HEK293 (cell line): ENCODE data around the gene GPX4.
A peak's percentile ranks its signal among the peaks of the same experiment; 100 is the strongest.

ENCODE experiments used
- AEBP2 ChIP-seq: fragments of 450-650 bp; formaldehyde crosslinking; IDR thresholded peaks from 2 replicates; pipeline ENCODE4 v1.5.1; 2016; ENCODE audit warnings: missing biosample characterization, missing genetic modification characterization, borderline replicate concordance
- HOXD13 ChIP-seq: sonication (generic); formaldehyde crosslinking; IDR thresholded peaks from 2 replicates; pipeline ENCODE4 v1.8.0; 2022; ENCODE audit warnings: missing genetic modification reagents, borderline replicate concordance
- IKZF3 ChIP-seq: fragments of 450-650 bp; IDR thresholded peaks from 2 replicates; pipeline ENCODE4 v1.5.0; 2018; ENCODE audit warnings: missing biosample characterization, mild to moderate bottlenecking, missing genetic modification characterization, moderate library complexity
- PRDM6 ChIP-seq: fragments of 450-650 bp; formaldehyde crosslinking; IDR thresholded peaks from 2 replicates; pipeline ENCODE4 v1.5.1; 2017; ENCODE audit warnings: missing biosample characterization, missing genetic modification characterization
- SALL2 ChIP-seq: fragments of 450-650 bp; formaldehyde crosslinking; IDR thresholded peaks from 2 replicates; pipeline ENCODE4 v1.5.0; 2017; ENCODE audit warnings: missing biosample characterization, mild to moderate bottlenecking, missing genetic modification characterization, borderline replicate concordance
- SETDB1 ChIP-seq: IDR thresholded peaks from one replicate; pipeline ENCODE4 v1.6.1; 2017; ENCODE audit warnings: mild to moderate bottlenecking, low read length, moderate library complexity, mixed read lengths; ENCODE audit not compliant: insufficient read length
- YY1 ChIP-seq: fragments of 450-650 bp; formaldehyde crosslinking; IDR thresholded peaks from 2 replicates; pipeline ENCODE4 v1.5.1; 2018; ENCODE audit warnings: missing biosample characterization, missing genetic modification characterization
- ZNF112 ChIP-seq: fragments of 450-650 bp; formaldehyde crosslinking; IDR thresholded peaks from 2 replicates; pipeline ENCODE4 v1.5.0; 2017; ENCODE audit warnings: missing biosample characterization, missing genetic modification characterization
- ZNF121 ChIP-seq: fragments of 450-650 bp; formaldehyde crosslinking; IDR thresholded peaks from 2 replicates; pipeline ENCODE4 v1.5.1; 2016; ENCODE audit warnings: missing biosample characterization, missing genetic modification characterization
- ZNF146 ChIP-seq: fragments of 450-650 bp; formaldehyde crosslinking; IDR thresholded peaks from 2 replicates; pipeline ENCODE4 v1.5.1; 2016; ENCODE audit warnings: missing biosample characterization, missing genetic modification characterization
- ZNF169 ChIP-seq: fragments of 450-650 bp; formaldehyde crosslinking; IDR thresholded peaks from 2 replicates; pipeline ENCODE4 v1.5.1; 2016; ENCODE audit warnings: missing biosample characterization, missing genetic modification characterization
- ZNF184 ChIP-seq: fragments of 450-650 bp; IDR thresholded peaks from 2 replicates; pipeline ENCODE4 v1.5.1; 2018; ENCODE audit warnings: missing biosample characterization, mild to moderate bottlenecking, missing genetic modification characterization
- ZNF2 ChIP-seq: fragments of 450-650 bp; formaldehyde crosslinking; IDR thresholded peaks from 2 replicates; pipeline ENCODE4 v1.5.1; 2016; ENCODE audit warnings: missing biosample characterization, missing genetic modification characterization
- ZNF221 ChIP-seq: fragments of 450-650 bp; formaldehyde crosslinking; IDR thresholded peaks from 2 replicates; pipeline ENCODE4 v1.5.1; 2017; ENCODE audit warnings: missing biosample characterization, missing genetic modification characterization, borderline replicate concordance
- ZNF311 ChIP-seq: fragments of 450-650 bp; formaldehyde crosslinking; IDR thresholded peaks from 2 replicates; pipeline ENCODE4 v1.5.1; 2017; ENCODE audit warnings: missing biosample characterization, missing genetic modification characterization, borderline replicate concordance
- ZNF416 ChIP-seq: fragments of 450-650 bp; formaldehyde crosslinking; IDR thresholded peaks from 2 replicates; pipeline ENCODE4 v1.5.1; 2016; ENCODE audit warnings: missing biosample characterization, missing genetic modification characterization
- ZNF501 ChIP-seq: fragments of 450-650 bp; formaldehyde crosslinking; IDR thresholded peaks from 2 replicates; pipeline ENCODE4 v1.5.1; 2016; ENCODE audit warnings: missing biosample characterization, missing genetic modification characterization
- ZNF549 ChIP-seq: fragments of 450-650 bp; IDR thresholded peaks from 2 replicates; pipeline ENCODE4 v1.5.1; 2018; ENCODE audit warnings: missing biosample characterization, missing genetic modification characterization, mild to moderate bottlenecking, inconsistent platforms, moderate library complexity
- ZNF585B ChIP-seq: fragments of 450-650 bp; formaldehyde crosslinking; IDR thresholded peaks from 2 replicates; pipeline ENCODE4 v1.5.1; 2016; ENCODE audit warnings: missing biosample characterization, missing genetic modification characterization
- ZNF624 ChIP-seq: fragments of 450-650 bp; formaldehyde crosslinking; IDR thresholded peaks from 2 replicates; pipeline ENCODE4 v1.5.1; 2017; ENCODE audit warnings: missing biosample characterization, missing genetic modification characterization
- ZNF629 ChIP-seq: fragments of 450-650 bp; formaldehyde crosslinking; IDR thresholded peaks from 2 replicates; pipeline ENCODE4 v1.5.1; 2017; ENCODE audit warnings: missing biosample characterization, missing genetic modification characterization
- ZNF664 ChIP-seq: fragments of 450-650 bp; formaldehyde crosslinking; IDR thresholded peaks from 2 replicates; pipeline ENCODE4 v1.5.1; 2016; ENCODE audit warnings: missing biosample characterization, missing genetic modification characterization
- ZNF692 ChIP-seq: fragments of 450-650 bp; formaldehyde crosslinking; IDR thresholded peaks from 2 replicates; pipeline ENCODE4 v1.5.1; 2016; ENCODE audit warnings: missing biosample characterization, missing genetic modification characterization
- ZNF747 ChIP-seq: fragments of 450-650 bp; formaldehyde crosslinking; IDR thresholded peaks from 2 replicates; pipeline ENCODE4 v1.5.1; 2016; ENCODE audit warnings: missing biosample characterization, missing genetic modification characterization
- ZNF776 ChIP-seq: fragments of 450-650 bp; formaldehyde crosslinking; IDR thresholded peaks from 2 replicates; pipeline ENCODE4 v1.5.0; 2017; ENCODE audit warnings: missing biosample characterization, missing genetic modification characterization, borderline replicate concordance
- ZSCAN23 ChIP-seq: fragments of 450-650 bp; formaldehyde crosslinking; IDR thresholded peaks from 2 replicates; pipeline ENCODE4 v1.5.1; 2016; ENCODE audit warnings: missing biosample characterization, missing genetic modification characterization
- TF ChIP-seq, protein P1 (sequence below): fragments of 450-650 bp; formaldehyde crosslinking; IDR thresholded peaks from 2 replicates; pipeline ENCODE4 v1.5.0; 2017; ENCODE audit warnings: missing biosample characterization, missing genetic modification characterization, borderline replicate concordance
- TF ChIP-seq, protein P2 (sequence below): fragments of 450-650 bp; formaldehyde crosslinking; optimal IDR thresholded peaks from 2 replicates; pipeline ENCODE3; 2016; ENCODE audit warnings: missing biosample characterization, mild to moderate bottlenecking, missing genetic modification characterization
- TF ChIP-seq, protein P3 (sequence below): fragments of 450-650 bp; formaldehyde crosslinking; IDR thresholded peaks from 2 replicates; pipeline ENCODE4; 2016; ENCODE audit warnings: missing biosample characterization, missing genetic modification characterization

GPX4 gene

DNA sequence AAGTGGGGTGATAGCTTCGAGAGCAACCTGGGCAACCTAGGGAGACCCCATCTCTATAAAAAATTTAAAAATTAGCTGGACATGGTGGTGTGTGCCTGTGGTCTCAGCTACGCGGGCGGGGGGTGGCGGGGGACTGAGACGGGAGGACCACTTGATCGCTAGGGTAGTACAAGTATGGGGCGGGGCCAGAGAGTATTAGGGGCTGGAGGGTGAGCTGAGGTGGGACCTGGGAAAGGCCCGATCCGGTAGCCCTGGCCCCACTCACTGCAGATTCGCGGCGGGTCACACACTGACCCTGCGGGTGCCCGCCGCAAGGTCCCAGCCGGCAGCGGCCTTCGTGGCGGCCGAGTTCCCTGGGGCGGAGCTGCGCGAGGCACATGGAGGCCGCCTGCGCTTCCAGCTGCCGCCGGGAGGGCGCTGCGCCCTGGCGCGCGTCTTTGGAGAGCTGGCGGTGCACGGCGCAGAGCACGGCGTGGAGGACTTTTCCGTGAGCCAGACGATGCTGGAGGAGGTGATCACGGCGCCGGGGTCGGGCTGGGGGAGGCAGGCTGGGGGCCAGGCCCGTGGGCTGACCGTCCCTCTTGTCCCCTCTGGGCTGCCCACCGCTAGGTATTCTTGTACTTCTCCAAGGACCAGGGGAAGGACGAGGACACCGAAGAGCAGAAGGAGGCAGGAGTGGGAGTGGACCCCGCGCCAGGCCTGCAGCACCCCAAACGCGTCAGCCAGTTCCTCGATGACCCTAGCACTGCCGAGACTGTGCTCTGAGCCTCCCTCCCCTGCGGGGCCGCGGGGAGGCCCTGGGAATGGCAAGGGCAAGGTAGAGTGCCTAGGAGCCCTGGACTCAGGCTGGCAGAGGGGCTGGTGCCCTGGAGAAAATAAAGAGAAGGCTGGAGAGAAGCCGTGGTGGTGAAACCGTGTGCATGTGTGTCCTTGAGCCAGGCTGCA lies 38.9 kb upstream of the GPX4 start (continued):
- TF ChIP-seq ZNF221 (tag by site-specific recombination) (no peak), ZNF501 (no peak), ZNF747 (no peak), ZNF629 (no peak), ZNF585B (tag by site-specific recombination) (no peak), ZNF664 (tag by site-specific recombination) (no peak), ZNF2 (tag by site-specific recombination) (peak; percentile 57), ZNF776 (tag by site-specific recombination) (no peak), ZNF549 (tag by site-specific recombination) (no peak), PRDM6 (tag by site-specific recombination) (no peak), ZNF311 (tag by site-specific recombination) (no peak), ZNF692 (tag by site-specific recombination) (peak; percentile 79), HOXD13 (CRISPR knock-in tag) (no peak), ZNF624 (tag by site-specific recombination) (no peak), SETDB1 (no peak), ZNF112 (tag by site-specific recombination) (no peak), ZNF184 (tag by site-specific recombination) (no peak), YY1 (tag by site-specific recombination) (no peak), ZNF121 (tag by site-specific recombination) (no peak), SALL2 (tag by site-specific recombination) (no peak), AEBP2 (tag by site-specific recombination) (no peak), ZNF416 (no peak), ZNF146 (tag by site-specific recombination) (no peak), ZSCAN23 (tag by site-specific recombination) (no peak), ZNF169 (tag by site-specific recombination) (no peak), IKZF3 (tag by site-specific recombination) (no peak)
- TF ChIP-seq, protein P1, sequence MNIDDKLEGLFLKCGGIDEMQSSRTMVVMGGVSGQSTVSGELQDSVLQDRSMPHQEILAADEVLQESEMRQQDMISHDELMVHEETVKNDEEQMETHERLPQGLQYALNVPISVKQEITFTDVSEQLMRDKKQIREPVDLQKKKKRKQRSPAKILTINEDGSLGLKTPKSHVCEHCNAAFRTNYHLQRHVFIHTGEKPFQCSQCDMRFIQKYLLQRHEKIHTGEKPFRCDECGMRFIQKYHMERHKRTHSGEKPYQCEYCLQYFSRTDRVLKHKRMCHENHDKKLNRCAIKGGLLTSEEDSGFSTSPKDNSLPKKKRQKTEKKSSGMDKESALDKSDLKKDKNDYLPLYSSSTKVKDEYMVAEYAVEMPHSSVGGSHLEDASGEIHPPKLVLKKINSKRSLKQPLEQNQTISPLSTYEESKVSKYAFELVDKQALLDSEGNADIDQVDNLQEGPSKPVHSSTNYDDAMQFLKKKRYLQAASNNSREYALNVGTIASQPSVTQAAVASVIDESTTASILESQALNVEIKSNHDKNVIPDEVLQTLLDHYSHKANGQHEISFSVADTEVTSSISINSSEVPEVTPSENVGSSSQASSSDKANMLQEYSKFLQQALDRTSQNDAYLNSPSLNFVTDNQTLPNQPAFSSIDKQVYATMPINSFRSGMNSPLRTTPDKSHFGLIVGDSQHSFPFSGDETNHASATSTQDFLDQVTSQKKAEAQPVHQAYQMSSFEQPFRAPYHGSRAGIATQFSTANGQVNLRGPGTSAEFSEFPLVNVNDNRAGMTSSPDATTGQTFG (tag by site-specific recombination) = no peak
- TF ChIP-seq, protein P2, sequence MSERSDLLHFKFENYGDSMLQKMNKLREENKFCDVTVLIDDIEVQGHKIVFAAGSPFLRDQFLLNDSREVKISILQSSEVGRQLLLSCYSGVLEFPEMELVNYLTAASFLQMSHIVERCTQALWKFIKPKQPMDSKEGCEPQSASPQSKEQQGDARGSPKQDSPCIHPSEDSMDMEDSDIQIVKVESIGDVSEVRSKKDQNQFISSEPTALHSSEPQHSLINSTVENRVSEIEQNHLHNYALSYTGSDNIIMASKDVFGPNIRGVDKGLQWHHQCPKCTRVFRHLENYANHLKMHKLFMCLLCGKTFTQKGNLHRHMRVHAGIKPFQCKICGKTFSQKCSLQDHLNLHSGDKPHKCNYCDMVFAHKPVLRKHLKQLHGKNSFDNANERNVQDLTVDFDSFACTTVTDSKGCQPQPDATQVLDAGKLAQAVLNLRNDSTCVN (tag by site-specific recombination) = peak; percentile 89
- TF ChIP-seq, protein P3, sequence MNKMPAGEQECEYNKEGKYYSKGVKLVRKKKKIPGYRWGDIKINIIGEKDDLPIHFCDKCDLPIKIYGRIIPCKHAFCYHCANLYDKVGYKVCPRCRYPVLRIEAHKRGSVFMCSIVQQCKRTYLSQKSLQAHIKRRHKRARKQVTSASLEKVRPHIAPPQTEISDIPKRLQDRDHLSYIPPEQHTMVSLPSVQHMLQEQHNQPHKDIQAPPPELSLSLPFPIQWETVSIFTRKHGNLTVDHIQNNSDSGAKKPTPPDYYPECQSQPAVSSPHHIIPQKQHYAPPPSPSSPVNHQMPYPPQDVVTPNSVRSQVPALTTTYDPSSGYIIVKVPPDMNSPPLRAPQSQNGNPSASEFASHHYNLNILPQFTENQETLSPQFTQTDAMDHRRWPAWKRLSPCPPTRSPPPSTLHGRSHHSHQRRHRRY (tag by site-specific recombination) = no peak
